SKM-1 (cell line): ENCODE results near the gene SDK1.

Experiments used
- DNase-seq: peaks from one replicate; lab custom pipeline; 2025; ENCODE audit not compliant: unreplicated experiment; lab: John Stamatoyannopoulos, UW

SDK1 gene

DNA sequence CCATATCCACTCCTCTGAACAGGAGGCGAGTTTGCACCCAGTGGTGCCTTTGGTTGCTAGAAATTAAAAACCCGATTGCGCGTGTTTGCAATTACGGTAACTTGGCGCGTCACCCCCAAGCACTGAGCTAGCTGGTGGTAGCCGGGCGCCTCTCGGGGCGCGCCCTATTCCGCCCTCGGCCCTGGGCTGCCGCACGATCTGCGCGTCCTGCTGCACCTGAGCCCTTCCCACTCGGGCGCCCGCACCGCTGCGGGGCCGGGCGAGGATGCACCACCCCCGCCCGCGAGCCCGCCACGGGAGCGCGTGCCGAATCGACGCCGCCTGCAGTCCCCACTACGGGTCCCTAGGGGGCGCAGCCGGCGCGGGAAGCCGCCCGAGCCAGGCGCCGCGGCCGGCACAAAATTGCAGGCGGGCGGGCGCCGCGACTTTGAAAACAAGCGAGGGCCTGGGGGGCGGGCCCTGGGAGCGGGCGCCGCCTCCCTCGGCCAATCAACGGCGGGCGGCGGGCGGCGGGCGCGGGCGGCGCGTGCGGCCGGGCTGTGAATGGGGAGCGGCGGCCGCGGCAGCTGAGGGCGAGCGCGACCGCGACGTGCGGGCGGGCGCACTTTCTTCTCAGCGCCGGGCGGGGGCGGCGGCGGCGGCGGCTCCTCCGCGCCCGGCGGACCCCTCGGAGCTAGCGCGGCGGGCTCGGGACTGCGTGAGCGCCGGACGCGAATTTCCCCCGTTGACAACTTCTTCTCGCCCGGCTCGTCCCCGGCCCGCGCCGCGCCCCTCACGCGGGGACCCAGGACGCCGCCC, at the start of gene SDK1:
SDK1 (plus strand) TSS at position 602 of the 798 bp plus-strand sequence. CDS start 335 bp downstream, outside the sequence.
- peak; percentile 71 for DNase-seq

DNA sequence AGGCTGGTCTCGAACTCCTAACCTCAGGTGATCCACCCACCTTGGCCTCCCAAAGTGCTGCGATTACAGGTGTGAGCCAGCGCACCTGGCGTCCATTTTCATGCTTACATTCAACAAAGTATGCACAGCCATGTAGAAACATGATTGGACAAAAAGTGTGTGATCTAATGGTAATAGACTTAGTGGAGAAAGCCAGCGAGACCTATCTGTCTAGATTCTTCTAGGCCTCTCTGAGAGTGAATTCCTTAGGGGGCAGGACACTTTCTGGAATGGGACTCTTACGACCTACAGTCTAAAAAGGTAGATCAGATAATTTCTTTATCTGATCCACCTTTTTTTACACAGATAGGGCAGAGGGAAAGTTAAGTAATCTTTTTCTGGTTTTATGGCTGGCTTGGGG, 46.3 kb upstream of the SDK1 start:
- no peak for DNase-seq

GRCh38 chr7:3259711-3260400, 41.2 kb upstream of the SDK1 start:
- no peak for DNase-seq

DNA sequence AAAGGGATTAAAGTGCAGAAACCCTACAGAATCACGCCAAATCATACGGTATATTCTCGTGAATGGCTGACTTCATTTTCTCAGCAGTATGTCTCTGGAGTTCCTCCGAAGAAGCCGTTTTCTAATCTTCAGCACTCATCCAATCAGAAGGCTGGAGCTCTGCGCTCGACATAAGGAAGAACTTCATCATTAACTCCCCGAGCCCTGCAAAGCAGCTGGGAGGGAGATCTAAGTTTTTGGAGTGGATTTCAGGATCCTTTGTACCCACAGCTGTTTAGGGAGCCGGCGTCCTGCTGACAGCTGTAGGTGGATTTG, 40.7 kb upstream of the SDK1 start:
- DNase-seq, result no peak

DNA sequence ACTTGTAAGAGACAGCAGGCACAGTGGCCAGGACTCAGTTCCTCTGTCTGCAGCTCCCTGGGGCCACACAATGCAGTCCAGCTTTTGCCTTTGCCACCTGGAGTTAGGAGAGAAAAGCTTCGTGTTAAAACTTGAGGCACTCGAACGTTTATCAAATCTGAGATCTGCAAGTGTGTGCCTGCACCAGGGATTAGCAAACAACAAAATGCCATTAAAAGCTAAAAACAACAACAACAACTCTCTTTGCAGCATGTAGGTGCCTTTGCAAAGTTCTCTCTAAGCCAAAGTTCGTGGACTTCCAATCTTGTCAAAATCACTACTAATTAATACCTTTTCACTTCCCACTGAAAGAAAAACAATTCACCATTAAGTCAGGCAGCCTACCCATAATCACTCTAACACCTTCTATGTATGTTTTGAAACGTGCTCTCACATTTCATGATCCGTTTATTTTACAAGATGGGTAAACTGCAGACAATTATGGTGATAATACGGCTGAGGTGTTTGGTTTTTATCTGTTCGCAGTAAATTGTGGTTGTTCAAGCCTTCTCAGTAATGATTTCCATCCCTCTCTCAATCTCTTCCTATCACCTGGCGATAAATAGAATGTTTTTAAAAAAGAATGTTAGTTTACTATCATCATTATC, 36.2 kb upstream of the SDK1 start:
- no peak for DNase-seq

DNA sequence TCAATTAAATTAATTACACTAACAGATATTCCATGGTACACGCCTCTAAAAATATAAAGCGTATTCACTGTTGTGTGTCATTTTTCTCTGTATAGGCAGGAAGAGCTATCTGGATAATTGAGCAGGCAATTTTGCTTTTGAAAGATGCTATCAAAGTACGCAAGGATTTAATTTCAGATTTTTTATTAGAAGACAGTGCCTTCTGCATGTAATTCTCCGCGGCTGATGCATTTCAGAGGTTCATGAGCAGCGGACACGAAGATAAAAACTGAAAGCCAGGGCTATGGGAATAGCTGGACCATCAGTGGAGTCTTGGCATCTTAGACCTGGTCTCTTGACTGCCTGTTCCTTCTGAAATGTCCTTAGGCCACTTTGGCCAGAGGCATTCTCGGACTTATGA, 35.7 kb upstream of the SDK1 start:
- DNase-seq, result no peak

DNA sequence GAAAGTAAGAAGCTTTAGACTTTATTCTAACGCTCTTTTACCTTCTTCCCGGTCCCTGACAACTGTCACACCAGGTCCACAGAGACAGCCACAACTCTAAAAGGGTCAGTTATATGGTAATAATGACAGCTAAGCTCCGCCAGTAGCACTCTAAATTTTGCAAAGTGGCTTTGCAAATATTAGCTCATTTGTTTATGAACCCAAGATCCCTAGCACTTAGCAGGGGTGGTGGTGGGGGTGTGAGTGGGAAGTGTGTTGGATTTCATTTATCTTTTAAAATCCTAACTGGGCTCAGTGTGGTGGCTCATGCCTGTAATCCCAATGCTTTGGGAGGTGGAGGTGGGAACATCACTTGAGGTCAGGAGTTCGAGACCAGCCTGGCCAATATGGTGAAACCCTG, 34.8 kb upstream of the SDK1 start:
- DNase-seq, result no peak

- DNase-seq, result no peak
Observed at GRCh38 chr7:3267966-3268690, 32.9 kb upstream of the SDK1 start.

DNA sequence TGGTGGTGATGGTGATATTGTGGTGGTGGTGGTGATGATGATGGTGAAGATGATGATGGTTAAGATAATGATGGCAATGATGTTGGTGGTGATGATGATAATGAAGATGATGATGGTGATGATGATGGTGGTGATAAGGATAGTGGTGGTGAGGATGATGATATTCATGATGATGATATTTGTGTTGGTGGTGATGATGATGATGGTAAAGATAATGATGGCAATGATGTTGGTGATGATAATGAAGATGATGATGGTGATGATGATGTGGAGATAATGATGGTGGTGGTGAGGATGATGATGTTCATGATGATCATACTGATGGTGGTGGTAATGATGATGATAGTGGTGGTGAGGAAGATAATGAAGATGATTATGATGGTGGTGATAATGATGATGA, 30.7 kb upstream of the SDK1 start:
- no peak for DNase-seq

GRCh38 chr7:3271298-3271697, 29.8 kb upstream of the SDK1 start:
- no peak for DNase-seq

DNA sequence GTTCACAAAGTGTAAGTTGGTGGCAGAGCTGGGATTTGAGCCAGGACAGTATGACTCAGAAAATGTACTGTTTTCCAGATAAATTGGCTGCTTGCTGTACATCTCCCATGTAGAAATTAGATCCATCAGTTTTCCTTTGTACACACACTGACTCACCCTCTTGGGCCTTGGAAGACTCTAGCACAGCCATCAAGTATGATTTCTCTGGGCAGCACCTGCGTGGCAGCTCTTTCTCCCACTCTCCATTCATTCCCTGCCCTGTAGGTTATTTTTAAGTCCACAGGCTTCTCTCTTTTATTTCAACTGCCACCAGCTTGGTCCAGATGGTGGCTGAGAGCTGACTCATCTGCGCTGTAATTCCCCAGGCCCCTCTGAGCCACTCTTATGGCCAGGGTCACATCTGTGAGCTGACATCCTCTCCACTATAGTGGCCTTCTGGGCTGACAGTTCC, 28.3 kb upstream of the SDK1 start:
- no peak for DNase-seq

- no peak for DNase-seq
Observed at GRCh38 chr7:3274131-3274530, 26.9 kb upstream of the SDK1 start.

DNA sequence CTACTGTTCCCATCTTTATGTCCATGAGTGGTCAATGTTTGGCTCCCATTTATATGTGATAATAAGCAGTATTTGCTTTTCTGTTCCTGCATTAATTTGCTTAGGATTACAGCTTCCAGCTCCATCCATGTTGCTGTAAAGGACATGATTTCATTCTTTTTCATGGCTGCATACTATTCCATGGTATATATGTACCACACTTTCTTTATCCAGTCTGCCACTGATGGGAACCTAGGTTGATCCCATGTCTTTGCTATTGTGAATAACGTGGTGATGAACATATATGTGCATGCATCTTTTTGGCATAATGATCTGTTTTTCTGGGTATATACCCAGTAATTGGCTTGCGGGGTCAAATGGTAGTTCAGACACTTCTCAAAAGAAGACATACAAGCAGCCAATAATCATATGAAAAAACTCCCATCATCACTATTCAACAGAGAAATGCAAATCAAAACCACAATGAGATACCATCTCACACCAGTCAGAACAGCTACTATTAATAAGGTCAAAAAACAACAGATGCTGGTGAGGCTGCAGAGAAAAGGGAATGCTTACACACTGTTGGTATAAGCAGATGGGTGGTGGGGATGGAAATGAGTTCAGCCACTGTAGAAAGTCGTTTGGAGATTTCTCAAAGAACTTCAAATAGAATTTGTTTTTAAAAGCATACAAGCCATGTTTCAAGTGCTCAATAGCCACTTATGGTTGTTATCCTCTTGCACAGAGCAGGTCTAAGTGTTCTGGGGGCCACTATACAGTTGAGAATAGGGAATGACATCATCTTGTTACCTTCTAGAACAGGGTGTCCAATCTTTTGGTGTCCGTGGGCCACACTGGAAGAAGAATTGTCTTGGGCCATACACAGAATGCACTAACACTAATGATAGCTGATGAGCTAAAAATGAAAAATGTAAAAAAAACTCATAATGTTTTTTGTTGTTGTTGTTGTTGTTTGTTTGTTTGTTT, 23.2 kb upstream of the SDK1 start:
- DNase-seq, result no peak

- DNase-seq, result no peak
Observed at GRCh38 chr7:3279147-3279818, 21.8 kb upstream of the SDK1 start.

DNA sequence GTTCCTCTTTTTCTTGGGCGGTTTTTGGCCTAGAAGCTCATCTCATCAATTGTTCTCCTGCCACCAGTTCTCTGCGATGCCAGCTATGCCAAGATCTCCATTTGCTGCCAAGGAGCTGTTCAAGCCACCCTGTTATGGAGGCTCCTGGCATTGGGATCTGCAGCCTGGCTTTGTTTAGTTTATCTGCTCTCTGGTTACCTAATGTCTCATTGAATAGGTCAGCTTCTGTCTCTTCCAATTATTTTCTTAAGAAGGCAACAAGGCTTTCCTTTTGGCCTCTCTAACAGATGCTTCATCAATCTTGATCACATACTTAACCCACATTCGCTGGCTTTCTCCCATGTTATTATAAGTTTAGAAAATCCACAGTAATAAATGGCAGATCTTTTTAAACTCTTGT, 20.6 kb upstream of the SDK1 start:
- no peak for DNase-seq

- no peak for DNase-seq
Observed at GRCh38 chr7:3280946-3281656, 20.0 kb upstream of the SDK1 start.

DNA sequence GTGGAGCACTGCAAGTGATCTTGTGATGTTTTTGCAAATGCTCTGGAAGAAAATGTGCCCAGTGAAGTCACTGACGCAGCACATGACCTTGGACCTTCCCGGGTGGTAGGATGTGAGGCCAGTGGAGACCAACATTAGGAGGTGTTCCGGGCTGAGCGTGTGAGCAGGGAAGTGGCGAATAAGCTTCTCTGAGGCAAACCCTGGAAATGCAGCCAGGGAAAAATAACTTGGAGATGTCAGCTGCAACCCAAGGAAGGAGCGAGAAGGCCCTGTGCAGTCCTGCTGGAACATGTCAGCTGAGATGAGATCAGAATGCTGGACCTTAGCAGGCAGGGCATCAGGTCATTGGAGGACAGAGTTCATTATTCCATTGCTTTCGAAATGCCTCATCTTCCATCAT, 18.6 kb upstream of the SDK1 start:
- no peak for DNase-seq

GRCh38 chr7:3283130-3283704, 17.8 kb upstream of the SDK1 start:
- DNase-seq, result no peak

DNA sequence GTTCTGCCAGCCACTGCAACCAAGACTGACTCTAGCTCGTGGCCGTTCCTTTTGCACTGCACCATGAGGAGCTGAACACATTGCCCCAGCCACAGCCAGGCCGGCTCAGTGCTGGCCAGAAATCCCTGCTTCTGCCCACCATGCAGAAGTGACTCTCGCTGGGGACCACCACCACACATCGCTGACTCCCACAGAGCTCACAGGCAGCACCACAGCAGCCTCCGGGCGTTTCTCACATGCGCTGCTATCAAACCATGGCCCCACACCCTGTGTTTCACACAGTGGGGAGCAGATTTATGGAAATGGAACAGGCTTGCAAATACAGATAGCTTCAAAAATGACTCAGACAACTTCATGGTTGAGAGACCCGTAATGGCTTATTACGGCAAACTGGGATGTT, 15.4 kb upstream of the SDK1 start:
- DNase-seq, result no peak
